ENCODE measurements around the gene SLC17A2.

SLC17A2 gene

GRCh38 chr6:25930532-25931410 lies at the start of gene SLC17A2:
SLC17A2 (minus strand) TSS chr6:25930691; CDS start chr6:25925796, 4,895 bp downstream.
- FAIRE-seq: no peak
- DNase-seq (ENCODE audit: insufficient read length, low spot score): no peak

DNA sequence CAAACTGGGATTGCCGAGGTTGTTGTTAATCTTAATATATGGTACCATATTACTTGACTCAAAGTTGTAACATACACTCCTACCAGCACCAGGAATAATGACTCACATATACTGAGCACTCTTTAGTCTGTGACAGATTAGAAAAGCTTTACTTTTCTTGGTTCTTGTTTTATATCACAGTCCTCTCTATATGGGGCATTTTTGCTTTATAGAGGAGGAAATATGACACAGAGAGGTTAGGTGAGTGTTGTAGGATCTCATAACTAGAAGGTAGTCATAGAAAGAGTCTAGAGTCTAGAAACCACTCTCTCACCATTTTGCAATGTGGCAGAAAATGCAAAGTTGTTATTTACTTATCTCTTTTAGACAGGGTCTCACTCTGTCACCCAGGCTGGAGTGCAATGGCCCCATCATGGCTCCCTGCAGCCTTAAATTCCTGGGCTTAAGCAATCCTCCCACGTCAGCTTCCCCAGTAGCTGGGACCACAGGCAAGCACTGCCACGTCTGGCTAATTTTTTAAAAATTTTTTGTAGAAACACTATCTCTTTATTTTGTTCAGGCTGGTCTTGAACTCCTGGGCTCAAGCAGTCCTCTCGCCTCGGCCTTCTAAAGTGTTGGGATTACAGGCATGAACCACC lies 45.6 kb upstream of the SLC17A2 start:
- FAIRE-seq (no peak), DNase-seq (ENCODE audit: insufficient read length, low spot score) (no peak)

DNA sequence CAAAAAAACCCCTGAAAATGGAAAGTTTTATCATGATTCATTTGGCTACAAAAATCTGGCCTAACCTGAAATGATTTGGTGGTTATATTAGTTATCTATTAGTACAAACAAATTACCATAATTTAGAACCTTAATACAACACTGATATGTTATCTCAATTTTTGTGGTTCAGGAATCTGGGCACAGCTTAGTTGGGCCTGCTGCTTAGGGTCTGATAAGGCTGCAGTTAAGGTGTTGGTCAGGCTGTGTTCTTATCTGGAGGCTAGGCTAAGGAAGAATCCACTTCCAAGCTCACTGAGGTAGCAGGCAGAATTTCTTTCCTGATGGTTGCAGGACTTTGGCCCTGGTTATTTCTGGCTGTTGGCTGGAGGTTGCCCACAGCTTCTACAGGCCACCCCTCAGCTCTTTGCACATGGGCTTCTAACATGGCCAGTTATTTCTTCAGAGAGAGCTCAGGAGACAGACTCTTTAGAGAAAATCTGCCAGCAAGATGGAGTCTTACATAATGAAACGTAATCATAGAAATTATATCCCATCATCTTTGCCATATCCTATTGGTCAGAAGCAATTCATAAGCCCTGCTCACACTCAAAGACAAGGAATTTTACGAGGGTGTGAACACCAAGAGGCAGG lies 43.5 kb upstream of the SLC17A2 start:
- no peak for FAIRE-seq
- DNase-seq (ENCODE audit: insufficient read length, low spot score): no peak

GRCh38 chr6:25972902-25973301 lies 42.4 kb upstream of the SLC17A2 start:
- DNase-seq (ENCODE audit: insufficient read length, low spot score): no peak
- FAIRE-seq: no peak

DNA sequence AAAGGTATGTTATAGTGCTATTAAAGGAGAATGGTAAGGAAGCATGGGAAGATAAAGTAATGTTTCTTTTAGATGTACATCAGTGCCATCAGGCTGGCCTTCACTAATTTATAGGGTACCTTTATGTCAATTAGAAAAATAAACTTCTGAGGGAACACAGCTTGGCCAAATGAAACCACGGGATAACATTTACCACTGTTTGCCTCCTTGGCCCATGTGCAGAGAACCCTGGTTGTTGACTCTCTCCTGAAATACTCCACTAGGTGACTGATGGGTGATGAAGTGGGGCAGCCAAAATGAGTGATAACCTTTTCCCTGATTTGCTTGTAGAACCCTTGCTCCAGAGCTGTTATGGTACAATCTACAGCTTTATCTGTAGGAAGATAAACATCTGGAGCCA lies 41.6 kb upstream of the SLC17A2 start:
- no peak for DNase-seq (ENCODE audit: insufficient read length, low spot score)
- FAIRE-seq: no peak

- FAIRE-seq (peak; percentile 42), DNase-seq (ENCODE audit: insufficient read length, low spot score) (peak; percentile 73)
Observed at GRCh38 chr6:25971187-25971821, 40.8 kb upstream of the SLC17A2 start.

DNA sequence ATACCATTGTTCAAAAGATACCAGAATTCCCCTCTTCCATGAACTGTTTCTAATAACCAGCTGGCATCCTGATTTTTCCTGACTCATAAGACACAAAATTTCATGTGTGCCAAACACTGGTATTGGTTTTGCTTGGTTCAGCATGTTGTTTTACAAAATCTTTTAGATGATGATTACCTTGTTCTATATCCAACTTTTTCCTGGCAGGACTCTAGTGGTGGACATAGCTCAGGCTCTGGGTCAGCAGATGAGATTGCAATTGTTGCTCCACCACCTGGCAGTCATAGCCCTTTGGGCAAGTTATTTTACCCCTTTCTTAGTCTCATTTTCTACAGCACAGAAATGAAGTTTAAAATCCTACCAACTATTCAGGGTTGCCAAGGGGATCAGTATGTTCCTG lies 38.3 kb upstream of the SLC17A2 start:
- DNase-seq (ENCODE audit: insufficient read length, low spot score): no peak
- FAIRE-seq: no peak

DNA sequence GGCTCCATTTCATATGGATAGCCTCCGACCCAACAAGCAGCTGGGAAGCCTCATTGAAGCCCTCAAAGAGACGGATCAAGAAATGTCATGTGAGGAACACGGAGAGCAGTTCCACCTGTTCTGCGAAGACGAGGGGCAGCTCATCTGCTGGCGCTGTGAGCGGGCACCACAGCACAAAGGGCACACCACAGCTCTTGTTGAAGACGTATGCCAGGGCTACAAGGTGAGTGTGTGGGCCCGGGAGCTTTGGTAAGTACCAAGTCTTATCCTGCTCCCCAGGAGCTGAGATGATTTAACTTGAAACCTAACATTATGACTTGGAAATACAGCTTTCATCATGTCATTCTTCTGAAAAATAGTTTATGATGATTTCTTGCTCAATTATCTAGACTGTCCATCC lies 36.2 kb upstream of the SLC17A2 start:
- no peak for DNase-seq (ENCODE audit: insufficient read length, low spot score)
- FAIRE-seq: no peak

GRCh38 chr6:25965058-25965457 lies 34.6 kb upstream of the SLC17A2 start:
- DNase-seq (ENCODE audit: insufficient read length, low spot score): no peak

GRCh38 chr6:25963426-25964123 lies 33.1 kb upstream of the SLC17A2 start:
- DNase-seq (ENCODE audit: insufficient read length, low spot score) (no peak), FAIRE-seq (no peak)

More at GRCh38 chr6:25965058-25965457, 34.6 kb upstream of the SLC17A2 start:
- no peak for FAIRE-seq

GRCh38 chr6:25962149-25963127 lies 31.9 kb upstream of the SLC17A2 start, which contains the start of gene TRIM38:
TRIM38 (plus strand) TSS chr6:25962802; CDS start chr6:25966523, 3,721 bp downstream.
- DNase-seq (ENCODE audit: insufficient read length, low spot score) (peak; percentile 78), FAIRE-seq (no peak)

DNA sequence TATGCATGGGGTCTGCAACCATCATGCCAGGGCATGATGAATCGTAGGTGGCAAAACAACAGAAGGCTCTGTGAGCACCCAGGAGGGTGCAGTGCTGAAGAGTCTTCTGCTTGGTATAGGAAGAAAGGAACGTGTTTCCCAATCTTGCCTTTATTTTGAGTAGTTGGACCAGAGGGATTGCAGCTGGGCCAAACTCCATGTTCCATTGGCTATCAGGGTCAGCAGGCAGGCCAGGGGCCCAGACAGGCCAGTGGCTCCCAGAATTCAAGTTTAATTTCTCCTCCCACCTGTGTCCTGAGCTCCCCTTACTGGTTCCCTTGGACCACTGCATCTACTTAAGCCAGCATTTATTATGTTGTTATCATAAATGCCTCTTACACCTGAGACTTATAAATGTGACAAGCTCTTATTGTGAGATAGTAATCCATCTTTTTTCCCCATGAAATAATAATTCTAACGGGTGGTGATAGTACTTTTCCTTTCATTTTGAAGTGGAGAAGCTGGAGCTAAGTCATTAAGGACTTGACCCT lies 31.2 kb upstream of the SLC17A2 start:
- no peak for FAIRE-seq
- DNase-seq (ENCODE audit: insufficient read length, low spot score): no peak

GRCh38 chr6:25960734-25961133 lies 30.2 kb upstream of the SLC17A2 start:
- DNase-seq (ENCODE audit: insufficient read length, low spot score) (no peak), FAIRE-seq (no peak)

DNA sequence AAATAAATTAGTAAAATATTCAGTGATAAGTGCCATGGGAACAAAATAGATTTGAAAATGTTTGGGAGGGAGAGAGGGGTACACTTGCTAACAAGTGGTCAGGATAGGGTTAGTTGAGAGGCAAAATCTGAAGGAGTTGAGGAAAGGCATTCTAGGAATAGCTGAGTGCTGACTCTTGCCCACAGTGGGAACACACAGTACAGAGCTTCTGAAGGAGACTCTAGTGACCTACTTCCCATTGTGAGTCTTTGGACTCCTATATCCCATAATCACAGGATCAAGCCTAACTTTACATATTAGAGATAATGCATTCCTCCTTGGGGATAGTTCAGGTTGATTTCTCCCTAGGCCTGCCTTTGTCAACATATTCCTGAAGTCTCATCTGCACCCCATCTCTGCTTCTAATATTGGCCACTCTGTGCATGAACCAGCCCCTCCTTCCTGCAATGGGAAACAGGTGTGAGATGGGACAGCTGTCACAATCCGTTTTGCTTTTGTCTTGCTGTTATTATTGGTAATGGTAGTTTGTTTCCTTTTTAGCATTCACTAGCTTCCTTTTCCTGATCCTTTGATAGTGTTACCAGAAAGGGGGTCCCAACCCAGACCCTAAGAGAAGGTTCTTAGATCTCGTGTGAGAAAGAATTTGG lies 29.5 kb upstream of the SLC17A2 start:
- no peak for DNase-seq (ENCODE audit: insufficient read length, low spot score)
- no peak for FAIRE-seq

- DNase-seq (ENCODE audit: insufficient read length, low spot score) (no peak), FAIRE-seq (no peak)
Observed at GRCh38 chr6:25958700-25959162, 28.2 kb upstream of the SLC17A2 start.

DNA sequence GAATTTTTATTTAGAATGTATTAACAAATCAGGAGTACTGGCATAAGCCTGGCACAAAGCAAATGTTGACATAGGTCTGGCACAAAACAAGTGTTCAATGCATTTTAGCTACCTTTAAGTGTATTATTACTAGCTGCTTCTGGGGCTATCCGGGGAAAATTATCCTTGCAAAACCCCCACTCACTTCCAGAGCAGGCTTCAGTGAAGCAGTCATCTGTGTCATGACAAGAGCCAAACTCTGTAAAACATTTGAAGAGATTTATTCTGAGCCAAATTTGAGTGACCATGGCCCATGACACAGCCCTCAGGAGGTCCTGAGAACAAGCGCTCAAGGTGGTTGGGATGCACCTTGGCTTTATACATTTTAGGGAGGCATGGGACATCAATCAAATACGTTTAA lies 25.7 kb upstream of the SLC17A2 start:
- DNase-seq (ENCODE audit: insufficient read length, low spot score): no peak
- no peak for FAIRE-seq

DNA sequence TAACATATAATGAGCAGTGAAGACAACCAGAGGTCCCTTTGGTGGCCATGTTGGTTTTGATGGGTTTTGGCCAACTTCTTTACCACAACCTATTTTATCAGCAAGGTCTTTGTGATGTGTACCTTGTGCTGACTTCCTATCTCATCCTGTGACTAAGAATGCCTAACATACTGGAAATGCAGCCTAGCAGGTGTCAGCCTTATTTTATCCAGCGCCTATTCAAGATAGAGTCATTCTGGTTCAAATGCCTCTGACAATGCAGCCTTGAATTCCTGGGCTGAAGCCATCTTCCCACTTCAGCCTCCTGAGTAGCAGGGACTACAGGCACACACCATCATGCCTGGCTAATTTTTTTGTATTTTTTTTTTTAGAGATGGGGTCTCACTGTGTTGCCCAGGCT lies 24.3 kb upstream of the SLC17A2 start:
- FAIRE-seq: no peak
- no peak for DNase-seq (ENCODE audit: insufficient read length, low spot score)

GRCh38 chr6:25953733-25954132 lies 23.2 kb upstream of the SLC17A2 start:
- DNase-seq (ENCODE audit: insufficient read length, low spot score) (no peak), FAIRE-seq (peak; percentile 38)

All from HTR-8/SVneo (cell line).